Nephron progenitor cell (in vitro differentiated cells): ENCODE data around the gene FNDC11.

Experiments
- DNase-seq: peaks from one replicate; pipeline ENCODE4 v3.0.0; 2021
- H3K27ac Mint-ChIP-seq: 2 replicates; pipeline ENCODE4 v1.8.0; 2021; ENCODE audit warnings: mild to moderate bottlenecking, moderate library complexity, mixed read lengths
- H3K27me3 Mint-ChIP-seq: 2 replicates; pipeline ENCODE4 v1.8.0; 2021; ENCODE audit warnings: mild to moderate bottlenecking, low read depth, mixed read lengths; ENCODE audit not compliant: poor library complexity
- H3K36me3 Mint-ChIP-seq: 2 replicates; pipeline ENCODE4 v1.8.0; 2021; ENCODE audit warnings: low read depth, mixed read lengths
- H3K4me1 Mint-ChIP-seq: 2 replicates; pipeline ENCODE4 v1.8.0; 2021; ENCODE audit warnings: mixed read lengths
- H3K4me3 Mint-ChIP-seq: 2 replicates; pipeline ENCODE4 v1.8.0; 2021; ENCODE audit warnings: mild to moderate bottlenecking, moderate library complexity, mixed read lengths
- H3K9me3 Mint-ChIP-seq: 2 replicates; pipeline ENCODE4 v1.8.0; 2021; ENCODE audit warnings: mild to moderate bottlenecking, moderate library complexity, mixed read lengths
- CTCF ChIP-seq: fragments of 200-600 bp; sonication (generic); IDR thresholded peaks from 2 replicates; pipeline ENCODE4 v1.5.0; 2021; ENCODE audit warnings: antibody characterized with exemption

The FNDC11 gene

GRCh38 chr20:63519668-63520503 lies 34.1 kb upstream of the FNDC11 start:
- H3K9me3 Mint-ChIP-seq: peaks cover 8% of the 10 kb centered on the region
- peak overlapping the region; percentile 79 for H3K4me3 Mint-ChIP-seq
- H3K4me1 Mint-ChIP-seq: peaks cover 33% of the 10 kb centered on the region
- TF ChIP-seq CTCF: peak; percentile 8
- peak; percentile 76 for DNase-seq
- peaks cover 13% of the 10 kb centered on the region for H3K27me3 Mint-ChIP-seq
- H3K36me3 Mint-ChIP-seq: peaks cover 23% of the 10 kb centered on the region
- no peak overlapping the region for H3K27ac Mint-ChIP-seq

- peak; percentile 87 for DNase-seq
- Mint-ChIP-seq H3K27ac (peak within 1 kb of the TSS; percentile 45), H3K27me3 (peaks cover 12% of the 10 kb centered on the region), H3K4me3 (peak within 1 kb of the TSS; percentile 91), H3K9me3 (peaks cover 3% of the 10 kb centered on the region), H3K36me3 (peaks cover 23% of the 10 kb centered on the region), H3K4me1 (peaks cover 39% of the 10 kb centered on the region)
- no peak for TF ChIP-seq CTCF
These were observed 33.4 kb upstream of the FNDC11 start, which contains the start of gene PPDPF for GRCh38 chr20:63520504-63520933. Gene PPDPF (plus strand): TSS chr20:63520765. CDS start chr20:63521309, 544 bp downstream.

- peak; percentile 69 for DNase-seq
- peaks cover 39% of the 10 kb centered on the region for H3K4me1 Mint-ChIP-seq
- peaks cover 12% of the 10 kb centered on the region for H3K27me3 Mint-ChIP-seq
- H3K4me3 Mint-ChIP-seq: peak overlapping the region; percentile 91
- H3K36me3 Mint-ChIP-seq: peaks cover 23% of the 10 kb centered on the region
- TF ChIP-seq CTCF: no peak
- H3K9me3 Mint-ChIP-seq: peaks cover 3% of the 10 kb centered on the region
- peak overlapping the region; percentile 45 for H3K27ac Mint-ChIP-seq
These were observed 32.9 kb upstream of the FNDC11 start for GRCh38 chr20:63520934-63521601.

- no peak for DNase-seq
- H3K9me3 Mint-ChIP-seq: peaks cover 3% of the 10 kb centered on the region
- peaks cover 39% of the 10 kb centered on the region for H3K4me1 Mint-ChIP-seq
- peaks cover 12% of the 10 kb centered on the region for H3K27me3 Mint-ChIP-seq
- peaks cover 23% of the 10 kb centered on the region for H3K36me3 Mint-ChIP-seq
- peak overlapping the region; percentile 91 for H3K4me3 Mint-ChIP-seq
- no peak for TF ChIP-seq CTCF
- peak overlapping the region; percentile 45 for H3K27ac Mint-ChIP-seq
These were observed 32.4 kb upstream of the FNDC11 start for GRCh38 chr20:63521602-63522001.

- DNase-seq: no peak
- peaks cover 12% of the 10 kb centered on the region for H3K27me3 Mint-ChIP-seq
- peak overlapping the region; percentile 91 for H3K4me3 Mint-ChIP-seq
- peaks cover 43% of the 10 kb centered on the region for H3K4me1 Mint-ChIP-seq
- peaks cover 23% of the 10 kb centered on the region for H3K36me3 Mint-ChIP-seq
- H3K27ac Mint-ChIP-seq: no peak overlapping the region
- peaks cover 3% of the 10 kb centered on the region for H3K9me3 Mint-ChIP-seq
- no peak for TF ChIP-seq CTCF
These were observed 31.7 kb upstream of the FNDC11 start for GRCh38 chr20:63522091-63522868.
